Measurements from ENCODE around the gene WIZ.

DNA sequence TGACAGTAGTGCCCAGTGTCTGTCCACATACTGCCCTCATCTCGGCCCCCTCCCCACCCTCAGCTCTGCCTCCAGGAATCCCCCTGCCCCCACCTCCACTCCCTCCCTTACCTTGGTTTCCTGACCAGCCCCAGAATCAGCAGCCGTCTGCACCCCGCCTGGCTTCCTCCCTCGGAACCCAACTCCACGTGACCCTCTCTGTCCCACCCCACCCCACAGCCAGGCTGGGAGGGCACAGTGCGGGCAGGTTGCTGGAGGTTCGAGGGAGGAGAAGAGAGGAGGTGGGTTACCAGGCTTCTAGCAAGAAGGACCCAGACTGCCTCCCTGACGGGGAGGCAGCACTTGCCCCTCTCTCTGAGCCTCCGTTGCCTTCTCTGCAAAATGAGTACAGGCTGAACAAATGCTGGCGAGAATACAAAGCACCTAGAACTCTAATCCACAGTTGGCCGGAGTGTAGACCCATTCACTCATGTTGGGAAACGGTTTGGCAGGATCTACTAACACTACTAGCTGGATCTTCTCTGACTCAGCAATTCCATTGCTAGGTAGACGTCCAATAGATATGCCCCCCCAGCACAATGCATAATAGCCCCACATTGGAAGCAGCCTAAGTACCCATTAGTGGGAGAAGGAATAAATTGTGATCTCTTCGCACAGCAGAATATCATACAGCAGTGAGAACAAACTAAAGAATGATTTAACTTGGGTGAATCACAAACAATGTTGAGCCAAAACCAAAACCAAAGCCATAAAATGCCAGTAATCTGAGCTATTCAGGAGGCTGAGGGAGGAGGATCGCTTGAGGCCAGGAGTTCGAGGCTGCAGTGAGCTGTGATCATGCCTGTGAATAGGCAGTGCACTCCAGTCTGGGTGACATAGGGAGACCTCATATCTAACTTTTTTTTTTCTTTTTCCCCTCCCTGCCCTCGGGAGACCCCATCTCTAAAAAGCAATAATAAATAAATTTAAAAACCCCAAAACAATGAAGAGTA lies 14.9 kb upstream of the WIZ start, which contains the start of gene RASAL3:
- TF ChIP-seq, protein P1, sequence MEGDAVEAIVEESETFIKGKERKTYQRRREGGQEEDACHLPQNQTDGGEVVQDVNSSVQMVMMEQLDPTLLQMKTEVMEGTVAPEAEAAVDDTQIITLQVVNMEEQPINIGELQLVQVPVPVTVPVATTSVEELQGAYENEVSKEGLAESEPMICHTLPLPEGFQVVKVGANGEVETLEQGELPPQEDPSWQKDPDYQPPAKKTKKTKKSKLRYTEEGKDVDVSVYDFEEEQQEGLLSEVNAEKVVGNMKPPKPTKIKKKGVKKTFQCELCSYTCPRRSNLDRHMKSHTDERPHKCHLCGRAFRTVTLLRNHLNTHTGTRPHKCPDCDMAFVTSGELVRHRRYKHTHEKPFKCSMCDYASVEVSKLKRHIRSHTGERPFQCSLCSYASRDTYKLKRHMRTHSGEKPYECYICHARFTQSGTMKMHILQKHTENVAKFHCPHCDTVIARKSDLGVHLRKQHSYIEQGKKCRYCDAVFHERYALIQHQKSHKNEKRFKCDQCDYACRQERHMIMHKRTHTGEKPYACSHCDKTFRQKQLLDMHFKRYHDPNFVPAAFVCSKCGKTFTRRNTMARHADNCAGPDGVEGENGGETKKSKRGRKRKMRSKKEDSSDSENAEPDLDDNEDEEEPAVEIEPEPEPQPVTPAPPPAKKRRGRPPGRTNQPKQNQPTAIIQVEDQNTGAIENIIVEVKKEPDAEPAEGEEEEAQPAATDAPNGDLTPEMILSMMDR (IDR thresholded peaks at IDR 0.05) = no peak
- no peak for TF ChIP-seq EP300 (IDR thresholded peaks at IDR 0.05)
- TF ChIP-seq POLR2AphosphoS5 (IDR thresholded peaks at IDR 0.05) = peak in 1 of 2 donors; percentile 32
- TF ChIP-seq POLR2A (IDR thresholded peaks at IDR 0.05) = no peak
